GM12865 (cell line): ENCODE results near the gene DPYD.

Experiments used
- DNase-seq: peaks from one replicate; pipeline ENCODE4 v3.0.0; 2010; ENCODE audit warnings: low read depth
- H3K4me3 ChIP-seq: 2 replicates; pipeline ENCODE4 v1.5.1; 2011; ENCODE audit warnings: mild to moderate bottlenecking, low read depth, low read length, control low read depth
- TF ChIP-seq, protein P1 (sequence below): IDR thresholded peaks from 2 replicates; pipeline ENCODE4 v1.5.1; 2011; ENCODE audit warnings: low read length, control low read depth, low read depth, inconsistent platforms; ENCODE audit not compliant: insufficient read depth; ENCODE audit errors: missing control alignments

DPYD gene

GRCh38 chr1:97907886-97908285 is 12.9 kb downstream of the DPYD start:
- DNase-seq = no peak
- TF ChIP-seq, protein P1, sequence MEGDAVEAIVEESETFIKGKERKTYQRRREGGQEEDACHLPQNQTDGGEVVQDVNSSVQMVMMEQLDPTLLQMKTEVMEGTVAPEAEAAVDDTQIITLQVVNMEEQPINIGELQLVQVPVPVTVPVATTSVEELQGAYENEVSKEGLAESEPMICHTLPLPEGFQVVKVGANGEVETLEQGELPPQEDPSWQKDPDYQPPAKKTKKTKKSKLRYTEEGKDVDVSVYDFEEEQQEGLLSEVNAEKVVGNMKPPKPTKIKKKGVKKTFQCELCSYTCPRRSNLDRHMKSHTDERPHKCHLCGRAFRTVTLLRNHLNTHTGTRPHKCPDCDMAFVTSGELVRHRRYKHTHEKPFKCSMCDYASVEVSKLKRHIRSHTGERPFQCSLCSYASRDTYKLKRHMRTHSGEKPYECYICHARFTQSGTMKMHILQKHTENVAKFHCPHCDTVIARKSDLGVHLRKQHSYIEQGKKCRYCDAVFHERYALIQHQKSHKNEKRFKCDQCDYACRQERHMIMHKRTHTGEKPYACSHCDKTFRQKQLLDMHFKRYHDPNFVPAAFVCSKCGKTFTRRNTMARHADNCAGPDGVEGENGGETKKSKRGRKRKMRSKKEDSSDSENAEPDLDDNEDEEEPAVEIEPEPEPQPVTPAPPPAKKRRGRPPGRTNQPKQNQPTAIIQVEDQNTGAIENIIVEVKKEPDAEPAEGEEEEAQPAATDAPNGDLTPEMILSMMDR = no peak
- H3K4me3 ChIP-seq = no peak overlapping the region

GRCh38 chr1:97906567-97907241 is 14.1 kb downstream of the DPYD start:
- TF ChIP-seq, protein P1 = no peak
- H3K4me3 ChIP-seq = no peak overlapping the region
- no peak for DNase-seq

GRCh38 chr1:97905141-97905940 is 15.5 kb downstream of the DPYD start:
- no peak overlapping the region for H3K4me3 ChIP-seq
- DNase-seq = no peak
- TF ChIP-seq, protein P1 = no peak

GRCh38 chr1:97904534-97904933 is 16.3 kb downstream of the DPYD start:
- DNase-seq = no peak
- no peak overlapping the region for H3K4me3 ChIP-seq
- TF ChIP-seq, protein P1 = no peak

DNA sequence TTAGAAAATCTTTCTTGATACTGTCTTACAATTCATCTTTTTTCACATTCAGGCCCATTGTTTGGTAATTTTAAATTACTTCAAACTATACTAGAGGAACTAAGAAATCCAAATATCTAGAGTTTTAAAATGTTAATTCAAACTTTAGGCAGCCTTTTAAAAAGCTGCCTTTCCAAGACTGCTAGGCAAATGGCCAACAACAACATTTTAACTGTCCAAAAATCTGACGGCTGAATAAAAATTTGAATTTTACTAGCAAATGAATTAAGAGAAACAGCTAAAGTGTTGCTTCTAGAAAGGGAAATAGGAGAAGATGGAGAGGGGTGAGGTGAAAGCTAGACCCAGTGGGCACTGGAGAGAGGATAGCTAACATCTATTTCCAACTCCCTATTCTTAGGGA is 17.2 kb downstream of the DPYD start:
- TF ChIP-seq, protein P1 = no peak
- DNase-seq = no peak
- no peak overlapping the region for H3K4me3 ChIP-seq

DNA sequence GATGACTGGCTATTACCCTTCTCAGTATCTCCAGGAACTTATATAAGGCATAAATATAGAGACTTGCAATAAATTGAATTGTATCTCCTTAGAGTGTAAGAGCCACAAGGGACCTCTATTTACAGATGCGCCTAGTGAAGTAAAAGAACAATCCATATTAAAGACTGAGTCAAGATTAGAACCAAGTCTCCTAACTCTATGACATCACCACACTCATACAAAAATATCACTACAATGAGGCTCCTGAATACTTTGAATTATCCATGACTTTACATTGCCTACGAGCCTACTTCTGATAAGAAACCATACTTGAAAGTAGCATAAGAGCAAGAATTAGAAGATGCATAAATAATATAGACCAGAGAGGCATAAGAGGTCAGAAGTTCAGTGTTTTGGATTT is 18.8 kb downstream of the DPYD start:
- TF ChIP-seq, protein P1 = no peak
- H3K4me3 ChIP-seq = no peak overlapping the region
- no peak for DNase-seq
